Retinal pigment epithelial cell (primary cell): ENCODE measurements around the gene CDYL2.

Experiments
- DNase-seq: peaks from one replicate; pipeline ENCODE4 v3.0.0-alpha.2; 2010; ENCODE audit warnings: low read depth
- H3K4me3 ChIP-seq: 2 replicates; pipeline ENCODE4 v1.5.1; 2011; ENCODE audit warnings: mild to moderate bottlenecking, low read length, control low read depth, moderate library complexity
- TF ChIP-seq, protein P1 (sequence below): conservative IDR thresholded peaks from 2 replicates; pipeline ENCODE4 v1.5.1; 2011; ENCODE audit warnings: low read depth, low read length, control low read depth, inconsistent platforms

CDYL2 gene

DNA sequence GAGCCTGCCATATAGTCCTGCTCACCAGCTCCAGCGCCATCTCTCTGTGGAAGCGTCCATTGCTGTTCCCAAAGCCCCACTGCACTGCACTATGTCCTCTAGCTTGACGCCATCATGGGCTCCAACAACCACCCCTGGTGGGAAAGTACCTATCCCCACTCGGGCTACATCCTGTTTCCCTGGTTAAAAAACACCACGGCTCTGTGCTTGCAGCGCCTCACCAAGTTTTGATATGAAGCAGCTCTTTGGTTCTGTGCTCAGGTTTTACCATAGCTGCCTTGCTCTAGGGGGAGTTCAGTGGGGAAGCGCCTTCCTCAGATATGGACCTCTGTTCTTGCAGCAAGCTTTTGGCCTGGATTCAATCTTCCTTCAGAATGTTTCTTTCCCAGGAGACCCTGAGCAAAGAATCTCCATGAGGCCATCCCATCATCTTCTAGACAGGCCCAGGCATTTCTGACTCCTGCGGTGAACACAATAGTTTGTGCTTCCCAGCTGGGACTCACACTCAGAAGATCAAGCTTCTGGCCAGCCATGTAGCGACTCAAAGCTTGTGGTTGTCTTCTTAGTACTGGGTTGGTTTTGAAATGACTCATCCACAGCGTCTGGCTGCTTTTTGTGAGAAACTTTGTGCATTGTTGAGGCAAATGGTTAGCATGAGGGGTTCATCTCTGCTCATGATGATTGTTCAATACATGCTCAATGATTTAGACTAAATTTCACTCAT lies 224.1 kb downstream of the CDYL2 start:
- TF ChIP-seq, protein P1, sequence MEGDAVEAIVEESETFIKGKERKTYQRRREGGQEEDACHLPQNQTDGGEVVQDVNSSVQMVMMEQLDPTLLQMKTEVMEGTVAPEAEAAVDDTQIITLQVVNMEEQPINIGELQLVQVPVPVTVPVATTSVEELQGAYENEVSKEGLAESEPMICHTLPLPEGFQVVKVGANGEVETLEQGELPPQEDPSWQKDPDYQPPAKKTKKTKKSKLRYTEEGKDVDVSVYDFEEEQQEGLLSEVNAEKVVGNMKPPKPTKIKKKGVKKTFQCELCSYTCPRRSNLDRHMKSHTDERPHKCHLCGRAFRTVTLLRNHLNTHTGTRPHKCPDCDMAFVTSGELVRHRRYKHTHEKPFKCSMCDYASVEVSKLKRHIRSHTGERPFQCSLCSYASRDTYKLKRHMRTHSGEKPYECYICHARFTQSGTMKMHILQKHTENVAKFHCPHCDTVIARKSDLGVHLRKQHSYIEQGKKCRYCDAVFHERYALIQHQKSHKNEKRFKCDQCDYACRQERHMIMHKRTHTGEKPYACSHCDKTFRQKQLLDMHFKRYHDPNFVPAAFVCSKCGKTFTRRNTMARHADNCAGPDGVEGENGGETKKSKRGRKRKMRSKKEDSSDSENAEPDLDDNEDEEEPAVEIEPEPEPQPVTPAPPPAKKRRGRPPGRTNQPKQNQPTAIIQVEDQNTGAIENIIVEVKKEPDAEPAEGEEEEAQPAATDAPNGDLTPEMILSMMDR, result no peak
- DNase-seq, result no peak
- H3K4me3 ChIP-seq, result no peak overlapping the region

DNA sequence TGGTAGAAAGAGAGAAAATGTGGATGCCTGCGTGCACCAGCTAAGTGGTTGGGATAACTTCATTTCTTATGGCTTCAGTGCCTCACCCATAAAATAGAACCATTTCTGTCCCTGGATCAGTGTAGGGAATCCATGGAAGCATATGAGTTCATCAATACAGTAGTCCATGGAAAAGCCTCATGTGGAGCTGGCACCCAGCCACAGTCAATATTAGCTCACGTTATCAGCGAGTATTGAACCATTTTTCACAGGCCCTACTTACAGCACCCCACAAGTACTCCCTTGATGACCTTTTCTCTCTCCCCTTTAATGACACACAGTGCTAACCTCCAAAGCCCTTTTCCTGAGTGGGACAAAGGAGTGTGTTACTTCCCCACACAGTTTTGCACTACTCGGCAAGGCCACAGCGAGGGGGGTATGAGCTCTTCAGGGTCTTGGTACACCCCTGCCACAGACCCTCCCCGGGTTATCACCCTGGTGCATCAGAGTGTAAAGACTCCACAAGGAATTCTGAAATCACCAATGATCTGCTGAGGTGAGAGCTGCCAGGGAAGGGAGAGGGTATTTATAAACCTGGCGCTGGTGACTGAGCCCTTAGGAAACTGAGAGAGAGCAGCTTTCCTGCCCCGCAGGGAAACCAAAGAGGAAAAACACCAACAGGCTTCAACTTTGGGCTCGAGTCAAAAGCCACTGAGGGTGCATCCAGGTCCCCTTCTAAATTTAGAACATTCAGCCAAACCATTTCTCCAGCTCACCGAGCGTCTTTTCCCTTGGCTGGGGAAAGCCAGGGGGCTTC lies 226.7 kb downstream of the CDYL2 start:
- DNase-seq, result no peak
- TF ChIP-seq, protein P1, result no peak
- H3K4me3 ChIP-seq, result no peak overlapping the region

DNA sequence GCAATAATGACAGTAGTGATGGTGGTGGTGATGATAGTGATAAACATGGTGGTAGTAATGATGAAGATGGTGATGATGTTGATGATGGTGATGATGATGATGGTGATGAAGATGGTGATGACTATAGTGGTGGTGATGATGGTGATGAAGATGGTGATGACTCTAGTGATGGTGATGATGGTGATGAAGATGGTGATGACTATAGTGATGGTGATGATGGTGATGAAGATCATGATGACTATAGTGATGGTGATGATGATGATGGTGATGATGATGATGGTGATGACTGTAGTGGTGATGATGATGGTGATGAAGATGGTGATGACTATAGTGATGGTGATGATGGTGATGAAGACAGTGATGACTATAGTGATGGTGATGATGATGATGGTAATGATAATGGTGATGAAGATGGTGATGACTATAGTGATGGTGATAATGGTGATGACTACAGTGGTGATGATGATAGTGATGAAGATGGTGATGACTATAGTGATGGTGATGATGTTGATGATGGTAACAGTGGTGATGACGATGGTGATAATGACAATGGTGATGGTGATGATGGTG lies 228.0 kb downstream of the CDYL2 start:
- H3K4me3 ChIP-seq, result no peak overlapping the region
- TF ChIP-seq, protein P1, result no peak
- no peak for DNase-seq

DNA sequence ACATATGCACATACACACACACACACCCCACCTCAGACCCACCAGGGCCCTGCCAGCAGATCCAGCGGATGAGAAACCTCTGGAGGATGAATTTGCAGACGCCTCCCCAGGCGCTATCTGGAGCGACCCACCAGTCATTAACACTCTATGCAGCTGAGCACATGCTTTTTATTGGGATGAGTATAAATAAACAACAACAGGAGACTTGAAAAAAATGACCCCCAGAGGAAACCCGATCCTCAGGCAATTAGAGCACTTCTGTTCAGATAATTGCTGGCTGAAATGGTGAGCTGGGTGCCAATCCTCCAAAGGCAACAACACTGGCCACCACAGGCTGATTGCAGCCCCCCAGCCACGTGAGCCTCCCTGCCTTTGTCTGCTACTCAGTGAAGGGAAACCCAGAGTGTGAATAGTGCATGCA lies 230.7 kb downstream of the CDYL2 start:
- H3K4me3 ChIP-seq, result no peak overlapping the region
- DNase-seq, result no peak
- TF ChIP-seq, protein P1, result no peak

DNA sequence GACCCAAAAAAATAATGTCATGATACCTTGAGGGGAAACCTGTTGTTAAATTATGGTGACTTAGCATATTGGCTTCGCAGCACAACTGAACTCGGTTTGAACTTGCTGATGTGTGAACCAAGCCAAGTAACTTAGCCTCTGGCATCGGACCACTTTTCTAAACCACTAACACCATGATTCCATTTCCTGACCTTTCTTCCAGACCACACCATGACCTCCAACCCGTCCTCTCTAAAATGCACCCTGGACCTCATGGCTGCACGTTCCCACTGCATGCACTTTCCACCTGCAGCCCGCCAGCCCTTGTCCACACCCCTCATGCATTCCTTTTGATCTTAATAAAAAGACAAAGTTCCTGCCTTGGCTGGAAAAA lies 234.3 kb downstream of the CDYL2 start:
- DNase-seq, result peak; percentile 35
- H3K4me3 ChIP-seq, result no peak overlapping the region
- TF ChIP-seq, protein P1, result no peak

DNA sequence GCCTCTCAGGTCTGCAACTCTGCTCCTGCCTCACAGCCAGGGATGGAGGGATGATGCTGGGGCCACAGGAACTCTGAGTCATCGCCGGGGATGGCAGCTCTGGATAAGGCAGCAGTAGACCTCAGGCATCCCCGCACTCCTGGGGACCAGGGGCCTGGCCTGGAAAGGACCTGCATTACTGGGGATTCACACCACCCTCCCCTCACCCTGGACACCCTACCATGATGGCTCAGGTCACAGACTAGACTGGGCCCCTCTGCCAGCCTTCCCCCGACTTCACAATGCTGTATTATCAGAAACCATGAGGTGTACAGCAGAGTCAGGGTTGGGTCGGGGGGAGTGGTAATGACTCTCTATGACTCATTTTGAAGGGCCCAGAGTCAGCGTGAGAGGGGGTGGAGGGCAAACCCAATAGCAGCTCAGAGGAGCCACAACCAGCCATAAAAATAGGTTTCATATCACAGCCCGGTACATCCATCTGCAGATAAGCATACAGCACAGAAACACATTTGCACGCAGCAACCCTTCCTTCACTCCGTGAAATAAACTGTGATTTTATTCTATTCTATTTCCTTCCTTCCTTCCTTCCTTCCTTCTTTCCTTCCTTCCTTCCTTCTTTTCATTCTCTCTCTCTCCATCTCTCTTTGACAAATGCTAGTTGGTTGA lies 234.8 kb downstream of the CDYL2 start:
- TF ChIP-seq, protein P1, result no peak
- DNase-seq, result peak; percentile 30
- H3K4me3 ChIP-seq, result no peak overlapping the region
